WTC11 (cell line): ENCODE measurements around the gene SLC9A7. TPM values are rescaled to one million over a fixed set of nuclear protein-coding genes. Genes with fewer than 3 reads are reported as not detected.

Experiments
- ATAC-seq: fragments of 200-7000 bp; cut with Tn5 transposase; 2 replicates; pipeline ENCODE4 v1.10.0; 2021; ENCODE audit warnings: mild to moderate bottlenecking, moderate library complexity
- CTCF ChIA-PET: fragments of 300-600 bp; sonication (Branson Sonifier 250); formaldehyde crosslinking; loops from one replicate; lab custom pipeline; 2021; ENCODE audit warnings: antibody characterized with exemption; lab: Charles Lee
- POLR2A ChIA-PET: fragments of 350-600 bp; sonication (Branson Sonifier 250); formaldehyde crosslinking; loops from one replicate; lab custom pipeline; 2021; ENCODE audit warnings: antibody characterized with exemption; lab: Charles Lee
- DNase-seq: peaks from one replicate; pipeline ENCODE4 v3.0.0; 2021; ENCODE audit warnings: low spot score
- H3K27ac Mint-ChIP-seq: 2 replicates; pipeline ENCODE4 v1.8.0; 2021; ENCODE audit warnings: mixed read lengths
- H3K27me3 Mint-ChIP-seq: 2 replicates; pipeline ENCODE4 v1.8.0; 2021; ENCODE audit warnings: low read depth, mild to moderate bottlenecking, moderate library complexity, mixed read lengths
- H3K36me3 Mint-ChIP-seq: 2 replicates; pipeline ENCODE4 v1.8.0; 2021; ENCODE audit warnings: mixed read lengths
- H3K4me1 Mint-ChIP-seq: 2 replicates; pipeline ENCODE4 v1.8.0; 2022; ENCODE audit warnings: mixed read lengths
- H3K4me3 Mint-ChIP-seq: 2 replicates; pipeline ENCODE4 v1.8.0; 2021; ENCODE audit warnings: mild to moderate bottlenecking, moderate library complexity, mixed read lengths
- H3K9me3 Mint-ChIP-seq: 2 replicates; pipeline ENCODE4 v1.8.0; 2021; ENCODE audit warnings: mixed read lengths
- ELF4 ChIP-seq: sonication (generic); formaldehyde crosslinking; IDR thresholded peaks from 2 replicates; pipeline ENCODE4 v1.8.1; 2022; ENCODE audit warnings: low read depth, mild to moderate bottlenecking, moderate library complexity, missing genetic modification reagents
- EMX1 ChIP-seq: fragments of 250-450 bp; sonication (Bioruptor Pico); IDR thresholded peaks from 2 replicates; pipeline ENCODE4 v1.8.0; 2021; ENCODE audit warnings: mild to moderate bottlenecking
- ESRRA ChIP-seq: sonication (generic); formaldehyde crosslinking; IDR thresholded peaks from 2 replicates; pipeline ENCODE4 v1.8.1; 2022; ENCODE audit warnings: mild to moderate bottlenecking, missing genetic modification reagents, borderline replicate concordance
- GRHL2 ChIP-seq: fragments of 250-450 bp; sonication (Bioruptor Pico); IDR thresholded peaks from 2 replicates; pipeline ENCODE4 v1.8.0; 2022; ENCODE audit warnings: mild to moderate bottlenecking, moderate library complexity; ENCODE audit not compliant: insufficient replicate concordance, severe bottlenecking
- GTF2I ChIP-seq: fragments of 250-450 bp; sonication (Bioruptor Pico); conservative IDR thresholded peaks from 2 replicates; pipeline ENCODE4 v1.4.0; 2021; ENCODE audit warnings: mild to moderate bottlenecking
- KAT7 ChIP-seq: sonication (generic); formaldehyde crosslinking; IDR thresholded peaks from 2 replicates; pipeline ENCODE4 v1.8.1; 2023; ENCODE audit warnings: missing genetic modification reagents, mild to moderate bottlenecking, borderline replicate concordance
- NR2C2 ChIP-seq: sonication (generic); formaldehyde crosslinking; IDR thresholded peaks from 2 replicates; pipeline ENCODE4 v1.8.0; 2022; ENCODE audit warnings: mild to moderate bottlenecking, missing genetic modification reagents
- OVOL2 ChIP-seq: fragments of 250-450 bp; sonication (Bioruptor Pico); IDR thresholded peaks from 2 replicates; pipeline ENCODE4 v1.9.0; 2021; ENCODE audit warnings: mild to moderate bottlenecking, borderline replicate concordance
- SMAD4 ChIP-seq: sonication (generic); formaldehyde crosslinking; IDR thresholded peaks from 2 replicates; pipeline ENCODE4 v1.8.0; 2022; ENCODE audit warnings: mild to moderate bottlenecking, missing genetic modification reagents
- SOX15 ChIP-seq: fragments of 250-450 bp; sonication (Bioruptor Pico); IDR thresholded peaks from 2 replicates; pipeline ENCODE4 v1.9.0; 2021; ENCODE audit warnings: mild to moderate bottlenecking
- STAT6 ChIP-seq: sonication (generic); formaldehyde crosslinking; conservative IDR thresholded peaks from 2 replicates; pipeline ENCODE4 v1.8.1; 2023; ENCODE audit warnings: mild to moderate bottlenecking, low read depth, missing genetic modification reagents, moderate library complexity
- TP53 ChIP-seq: sonication (generic); formaldehyde crosslinking; IDR thresholded peaks from 2 replicates; pipeline ENCODE4 v1.8.1; 2023; ENCODE audit warnings: mild to moderate bottlenecking, missing genetic modification reagents
- ZBTB43 ChIP-seq: sonication (generic); formaldehyde crosslinking; IDR thresholded peaks from 2 replicates; pipeline ENCODE4 v1.8.1; 2023; ENCODE audit warnings: mild to moderate bottlenecking, missing genetic modification reagents
- ZNF219 ChIP-seq: sonication (generic); formaldehyde crosslinking; IDR thresholded peaks from 2 replicates; pipeline ENCODE4 v1.8.0; 2023; ENCODE audit warnings: missing genetic modification reagents, mild to moderate bottlenecking, borderline replicate concordance
- ZNF263 ChIP-seq: sonication (generic); formaldehyde crosslinking; IDR thresholded peaks from 2 replicates; pipeline ENCODE4 v1.8.1; 2022; ENCODE audit warnings: low read depth, mild to moderate bottlenecking, moderate library complexity, missing genetic modification reagents
- ZNF396 ChIP-seq: fragments of 250-450 bp; sonication (Bioruptor Pico); IDR thresholded peaks from 2 replicates; pipeline ENCODE4 v1.8.0; 2021; ENCODE audit warnings: mild to moderate bottlenecking, moderate library complexity, borderline replicate concordance
- ZNF423 ChIP-seq: fragments of 250-450 bp; sonication (Bioruptor Pico); IDR thresholded peaks from 2 replicates; pipeline ENCODE4 v2.1.2; 2022; ENCODE audit warnings: mild to moderate bottlenecking, moderate library complexity
- ZNF425 ChIP-seq: fragments of 250-450 bp; sonication (Bioruptor Pico); conservative IDR thresholded peaks from 2 replicates; pipeline ENCODE4 v1.9.0; 2021; ENCODE audit warnings: mild to moderate bottlenecking
- total RNA-seq: library from RNA; stranded (reverse); gene quantifications from 3 replicates; pipeline ENCODE4 v1.2.3, GENCODE V29; 2021
- TF ChIP-seq, protein P1 (sequence below): sonication (generic); formaldehyde crosslinking; IDR thresholded peaks from 2 replicates; pipeline ENCODE4 v1.8.1; 2022; ENCODE audit warnings: mild to moderate bottlenecking, moderate library complexity, missing genetic modification reagents
- TF ChIP-seq, protein P2 (sequence below): sonication (generic); formaldehyde crosslinking; IDR thresholded peaks from 2 replicates; pipeline ENCODE4 v1.8.1; 2023; ENCODE audit warnings: mild to moderate bottlenecking, missing genetic modification reagents, borderline replicate concordance

The SLC9A7 gene
- total RNA-seq, 1 experiment from 2014 or later: 18.0 TPM

DNA sequence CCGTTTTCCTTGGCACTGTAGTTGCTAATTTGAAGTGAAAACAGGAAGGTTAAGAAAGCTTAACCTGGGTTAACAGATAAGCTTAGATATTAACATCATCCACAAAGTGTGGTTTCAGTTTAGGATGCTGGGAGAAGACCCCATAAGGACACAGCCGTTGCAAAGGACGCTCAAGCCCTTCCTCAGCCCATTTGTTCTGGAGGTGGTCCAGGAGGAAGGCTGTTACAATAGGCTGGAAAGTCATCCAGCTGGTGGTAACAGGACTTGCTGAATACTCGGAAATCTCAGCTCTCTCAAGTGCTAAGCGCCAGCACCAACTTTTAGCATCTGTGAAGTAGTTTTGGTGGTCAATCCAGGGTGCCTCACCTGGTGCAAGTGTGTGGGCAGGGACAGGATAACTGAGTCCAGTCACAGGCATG lies 171.2 kb downstream of the SLC9A7 start:
- TF ChIP-seq NR2C2 (no peak), OVOL2 (CRISPR knock-in tag) (no peak), ZNF219 (CRISPR knock-in tag) (no peak), ZNF263 (CRISPR knock-in tag) (no peak), GTF2I (no peak), SOX15 (no peak)
- TF ChIP-seq, protein P1, sequence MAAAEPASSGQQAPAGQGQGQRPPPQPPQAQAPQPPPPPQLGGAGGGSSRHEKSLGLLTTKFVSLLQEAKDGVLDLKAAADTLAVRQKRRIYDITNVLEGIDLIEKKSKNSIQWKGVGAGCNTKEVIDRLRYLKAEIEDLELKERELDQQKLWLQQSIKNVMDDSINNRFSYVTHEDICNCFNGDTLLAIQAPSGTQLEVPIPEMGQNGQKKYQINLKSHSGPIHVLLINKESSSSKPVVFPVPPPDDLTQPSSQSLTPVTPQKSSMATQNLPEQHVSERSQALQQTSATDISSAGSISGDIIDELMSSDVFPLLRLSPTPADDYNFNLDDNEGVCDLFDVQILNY: no peak
- TF ChIP-seq, protein P2, sequence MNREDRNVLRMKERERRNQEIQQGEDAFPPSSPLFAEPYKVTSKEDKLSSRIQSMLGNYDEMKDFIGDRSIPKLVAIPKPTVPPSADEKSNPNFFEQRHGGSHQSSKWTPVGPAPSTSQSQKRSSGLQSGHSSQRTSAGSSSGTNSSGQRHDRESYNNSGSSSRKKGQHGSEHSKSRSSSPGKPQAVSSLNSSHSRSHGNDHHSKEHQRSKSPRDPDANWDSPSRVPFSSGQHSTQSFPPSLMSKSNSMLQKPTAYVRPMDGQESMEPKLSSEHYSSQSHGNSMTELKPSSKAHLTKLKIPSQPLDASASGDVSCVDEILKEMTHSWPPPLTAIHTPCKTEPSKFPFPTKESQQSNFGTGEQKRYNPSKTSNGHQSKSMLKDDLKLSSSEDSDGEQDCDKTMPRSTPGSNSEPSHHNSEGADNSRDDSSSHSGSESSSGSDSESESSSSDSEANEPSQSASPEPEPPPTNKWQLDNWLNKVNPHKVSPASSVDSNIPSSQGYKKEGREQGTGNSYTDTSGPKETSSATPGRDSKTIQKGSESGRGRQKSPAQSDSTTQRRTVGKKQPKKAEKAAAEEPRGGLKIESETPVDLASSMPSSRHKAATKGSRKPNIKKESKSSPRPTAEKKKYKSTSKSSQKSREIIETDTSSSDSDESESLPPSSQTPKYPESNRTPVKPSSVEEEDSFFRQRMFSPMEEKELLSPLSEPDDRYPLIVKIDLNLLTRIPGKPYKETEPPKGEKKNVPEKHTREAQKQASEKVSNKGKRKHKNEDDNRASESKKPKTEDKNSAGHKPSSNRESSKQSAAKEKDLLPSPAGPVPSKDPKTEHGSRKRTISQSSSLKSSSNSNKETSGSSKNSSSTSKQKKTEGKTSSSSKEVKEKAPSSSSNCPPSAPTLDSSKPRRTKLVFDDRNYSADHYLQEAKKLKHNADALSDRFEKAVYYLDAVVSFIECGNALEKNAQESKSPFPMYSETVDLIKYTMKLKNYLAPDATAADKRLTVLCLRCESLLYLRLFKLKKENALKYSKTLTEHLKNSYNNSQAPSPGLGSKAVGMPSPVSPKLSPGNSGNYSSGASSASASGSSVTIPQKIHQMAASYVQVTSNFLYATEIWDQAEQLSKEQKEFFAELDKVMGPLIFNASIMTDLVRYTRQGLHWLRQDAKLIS (CRISPR knock-in tag): no peak
- Mint-ChIP-seq H3K4me1 (peaks cover 59% of the 10 kb centered on the region), H3K27ac (peak overlapping the region; percentile 86), H3K36me3 (peaks cover 5% of the 10 kb centered on the region; the same call in 1 of the 2 replicates), H3K9me3 (no peaks in the 10 kb centered on the region), H3K4me3 (peak overlapping the region; percentile 49), H3K27me3 (no peaks in the 10 kb centered on the region)
- ChIA-PET CTCF (interaction anchor here (1.0 to 1.1 kb wide), 2 partner anchors 12 to 179 kb away, joined by 3 to 4 read pairs; no protein-coding TSS in a partner anchor), POLR2A (interaction anchor here (0.6 kb wide), 1 partner anchor 60 kb away, joined by 3 read pairs; no protein-coding TSS in a partner anchor)
- ATAC-seq (peak; percentile 43), DNase-seq (no peak)

DNA sequence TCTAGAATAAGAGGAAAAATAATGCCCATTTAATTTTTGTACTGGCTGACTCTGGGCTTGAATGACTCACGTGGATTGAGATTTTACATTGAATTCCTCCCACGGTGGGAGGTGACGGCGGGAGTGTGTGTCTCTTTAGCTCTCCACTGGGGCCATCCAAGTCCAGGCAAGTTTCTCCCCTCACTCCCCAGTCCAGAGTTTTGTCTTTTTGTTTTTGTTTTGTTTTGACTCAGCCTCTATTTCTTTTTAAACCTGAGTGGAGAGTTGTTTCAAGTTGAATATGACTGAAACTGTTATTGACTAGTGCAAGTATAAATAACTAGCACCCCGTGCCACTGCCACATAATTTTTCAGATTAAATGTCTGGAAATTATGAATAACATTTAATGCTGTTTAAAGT lies 171.8 kb downstream of the SLC9A7 start:
- Mint-ChIP-seq H3K9me3 (no peaks in the 10 kb centered on the region), H3K4me3 (no peak overlapping the region), H3K36me3 (peaks cover 5% of the 10 kb centered on the region; the same call in 1 of the 2 replicates), H3K4me1 (peaks cover 65% of the 10 kb centered on the region), H3K27ac (0 out of 2 replicates have a peak overlapping the region, but pooled peaks have one; percentile 19), H3K27me3 (no peaks in the 10 kb centered on the region)
- TF ChIP-seq ZNF396 (CRISPR knock-in tag) (no peak), TP53 (no peak), NR2C2 (no peak), EMX1 (CRISPR knock-in tag) (no peak), KAT7 (CRISPR knock-in tag) (no peak), GRHL2 (CRISPR knock-in tag) (no peak), ZNF423 (no peak), STAT6 (CRISPR knock-in tag) (no peak)
- DNase-seq (no peak), ATAC-seq (no peak)
- CTCF ChIA-PET: interaction anchor here (1.0 kb wide), 1 partner anchor 11 kb away, joined by 4 read pairs; no protein-coding TSS in a partner anchor
- POLR2A ChIA-PET: interaction anchor here (0.6 kb wide), 1 partner anchor 60 kb away, joined by 3 read pairs; no protein-coding TSS in a partner anchor

GRCh38 chrX:46584736-46585135 lies 174.2 kb downstream of the SLC9A7 start:
- Mint-ChIP-seq H3K36me3 (no peaks in the 10 kb centered on the region), H3K4me3 (peak overlapping the region; percentile 18; the same call in 1 of the 2 replicates), H3K4me1 (peaks cover 62% of the 10 kb centered on the region), H3K27ac (peak overlapping the region; percentile 63), H3K27me3 (no peaks in the 10 kb centered on the region), H3K9me3 (no peaks in the 10 kb centered on the region)
- ATAC-seq: no peak
- POLR2A ChIA-PET: no interaction called here
- no peak for DNase-seq
- CTCF ChIA-PET: no interaction called here
- TF ChIP-seq SMAD4 (CRISPR knock-in tag) (no peak), ZNF423 (no peak), ZNF425 (CRISPR knock-in tag) (no peak), ELF4 (no peak), ZBTB43 (no peak), ZNF396 (CRISPR knock-in tag) (no peak), ESRRA (no peak)
